IPS-NIHi11 (cell line): ENCODE data around the gene GRID1.

Experiments
- DNase-seq: peaks from one replicate; pipeline ENCODE4 v3.0.0; 2012; ENCODE audit warnings: mixed read lengths, low spot score

Gene GRID1

GRCh38 chr10:86062198-86062550 lies 304.4 kb downstream of the GRID1 start:
- DNase-seq: no peak

- no peak for DNase-seq
Observed at GRCh38 chr10:86061278-86062197, 305.1 kb downstream of the GRID1 start.

DNA sequence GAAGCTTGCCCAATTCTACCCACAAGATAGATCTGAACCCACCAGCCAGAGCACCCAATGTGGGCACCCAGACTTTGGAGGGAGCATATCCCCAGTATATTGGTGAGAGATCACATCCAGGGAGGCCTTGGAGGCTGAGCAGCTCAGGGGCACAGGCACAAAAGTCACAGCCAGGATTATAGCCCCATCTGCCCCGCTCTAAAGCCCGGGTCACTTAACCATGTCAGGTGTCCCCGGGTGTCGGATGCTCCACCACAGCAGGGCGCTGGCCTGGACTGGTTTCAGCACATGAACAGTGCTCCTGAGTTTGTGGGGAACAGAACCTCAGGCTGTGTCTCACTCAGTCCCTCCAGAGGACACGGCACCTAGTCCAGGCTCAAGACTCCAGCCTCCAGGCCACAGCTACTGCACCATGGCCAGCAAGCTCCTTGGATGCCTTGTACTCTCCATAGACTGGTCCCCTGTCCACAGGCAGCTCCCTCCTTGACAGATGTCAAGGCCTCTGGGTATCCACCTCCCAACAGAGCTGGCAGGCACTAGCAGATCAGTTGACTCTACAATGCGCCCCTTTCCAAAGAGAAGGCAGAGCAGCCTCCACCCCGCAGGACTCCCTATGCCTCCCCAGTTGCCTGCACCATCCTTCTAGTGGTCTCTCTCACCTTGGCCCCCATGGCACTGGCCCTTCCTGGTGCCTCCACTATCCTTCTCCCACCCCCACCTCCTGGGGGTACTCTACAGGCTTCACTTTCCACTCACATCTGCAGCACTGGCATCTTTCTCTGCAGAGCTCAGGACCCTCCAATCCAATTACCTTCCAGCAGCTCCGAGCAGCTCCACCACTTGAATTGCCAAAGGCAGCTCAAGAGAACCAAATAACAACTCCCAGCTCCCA lies 306.0 kb downstream of the GRID1 start:
- DNase-seq: no peak

- no peak for DNase-seq
Observed at GRCh38 chr10:86059892-86060291, 306.7 kb downstream of the GRID1 start.

GRCh38 chr10:86058964-86059363 lies 307.6 kb downstream of the GRID1 start:
- no peak for DNase-seq

DNA sequence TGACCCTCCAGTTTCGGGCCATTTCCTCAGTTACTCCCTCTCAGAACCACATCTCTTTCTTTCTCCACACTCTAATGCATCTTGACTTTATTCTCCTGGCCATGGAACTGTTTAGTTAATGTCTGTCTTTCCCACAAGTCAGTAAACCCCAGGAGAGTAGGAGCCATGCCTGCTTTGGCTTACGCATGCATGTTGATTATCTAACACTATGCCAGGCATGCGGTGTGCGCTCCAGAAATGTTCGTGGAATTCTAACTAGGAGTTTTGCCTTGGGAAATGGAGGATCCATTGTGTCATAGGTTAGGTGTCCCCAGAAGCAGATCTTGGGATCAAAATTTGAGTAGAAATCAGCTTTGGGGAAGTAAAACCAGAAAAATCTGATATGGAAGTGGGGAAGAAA lies 308.9 kb downstream of the GRID1 start:
- DNase-seq: no peak

DNA sequence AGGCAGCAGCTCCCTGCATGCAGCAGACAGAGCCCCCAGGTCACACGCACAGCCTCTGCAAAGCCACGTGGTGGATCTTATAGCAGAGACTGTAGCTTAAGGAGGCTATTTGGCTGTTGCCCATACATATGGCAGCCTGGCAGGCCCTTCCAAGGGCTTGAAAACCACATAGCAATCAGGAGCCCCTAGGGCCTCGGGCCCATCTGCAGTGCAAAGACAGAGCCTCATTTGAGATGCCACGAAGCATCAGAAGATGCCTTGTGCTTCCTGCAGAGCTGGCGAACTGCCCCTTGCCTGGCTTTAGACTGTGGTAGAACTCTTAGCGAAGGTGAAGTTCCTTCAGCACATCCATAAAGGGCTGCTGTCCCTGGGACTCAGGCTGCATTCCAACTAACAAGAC lies 309.9 kb downstream of the GRID1 start:
- DNase-seq: no peak

- DNase-seq: no peak
Observed at GRCh38 chr10:86055928-86056327, 310.7 kb downstream of the GRID1 start.

DNA sequence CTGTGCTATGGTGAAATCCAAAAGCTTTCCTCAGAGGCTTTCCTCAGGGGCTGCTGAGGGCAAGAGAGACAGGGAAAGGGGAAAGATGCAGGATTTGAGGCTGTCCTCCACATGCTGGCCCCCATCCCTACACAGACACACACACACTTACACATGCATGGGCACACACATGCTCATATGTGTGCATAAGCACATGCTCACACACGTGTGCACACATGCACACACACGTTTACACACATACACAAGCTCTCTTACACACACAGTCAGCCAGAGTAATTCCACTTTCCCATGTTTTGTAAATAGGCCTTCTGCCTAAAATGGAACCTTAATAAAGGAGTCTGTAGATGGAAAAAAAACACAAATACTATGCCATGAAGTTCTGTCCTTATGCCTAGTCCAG lies 312.9 kb downstream of the GRID1 start:
- no peak for DNase-seq

DNA sequence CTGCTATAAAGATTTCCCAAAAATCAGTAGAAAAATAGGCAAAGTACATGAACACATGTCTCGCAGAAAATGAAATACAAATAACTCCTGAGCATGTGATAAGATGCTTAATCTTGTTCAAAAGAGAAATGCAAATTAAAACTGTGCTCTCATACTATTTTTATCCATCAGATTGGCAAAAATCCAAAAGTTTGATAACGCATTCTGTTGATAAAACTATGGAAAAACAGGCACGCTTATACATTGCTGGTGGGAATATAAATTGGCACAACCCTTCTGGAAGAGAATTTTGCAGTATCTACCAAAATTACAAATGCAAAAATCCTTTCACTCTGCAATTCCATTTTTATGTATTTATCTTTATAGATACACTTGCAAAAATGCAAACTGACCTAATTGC lies 315.0 kb downstream of the GRID1 start:
- DNase-seq: no peak

GRCh38 chr10:86049442-86049841 lies 317.2 kb downstream of the GRID1 start:
- no peak for DNase-seq

DNA sequence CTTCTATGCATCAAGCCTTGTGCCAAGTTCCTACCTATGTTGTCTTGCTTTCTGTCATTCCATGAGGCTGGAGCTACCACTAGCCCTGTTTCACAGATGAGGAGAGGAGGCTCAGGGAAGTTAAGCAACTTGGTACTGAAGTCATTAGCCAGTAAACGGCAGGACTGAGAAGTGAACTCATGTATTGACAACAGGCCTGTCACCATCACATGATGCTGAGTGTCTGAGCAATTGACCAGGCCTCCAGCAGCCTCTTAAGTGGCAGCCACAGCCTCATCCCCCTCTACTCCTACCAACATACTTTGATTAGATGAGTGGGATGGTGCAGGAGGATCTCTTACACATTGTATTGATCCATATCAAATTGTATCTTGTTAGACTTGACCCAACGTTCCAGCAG lies 317.6 kb downstream of the GRID1 start:
- no peak for DNase-seq

- no peak for DNase-seq
Observed at GRCh38 chr10:86048571-86048970, 318.0 kb downstream of the GRID1 start.

- DNase-seq: no peak
Observed at GRCh38 chr10:86047588-86047987, 319.0 kb downstream of the GRID1 start.

GRCh38 chr10:86046845-86047460 lies 319.6 kb downstream of the GRID1 start:
- DNase-seq: no peak

- DNase-seq: no peak
Observed at GRCh38 chr10:86045896-86046295, 320.7 kb downstream of the GRID1 start.

DNA sequence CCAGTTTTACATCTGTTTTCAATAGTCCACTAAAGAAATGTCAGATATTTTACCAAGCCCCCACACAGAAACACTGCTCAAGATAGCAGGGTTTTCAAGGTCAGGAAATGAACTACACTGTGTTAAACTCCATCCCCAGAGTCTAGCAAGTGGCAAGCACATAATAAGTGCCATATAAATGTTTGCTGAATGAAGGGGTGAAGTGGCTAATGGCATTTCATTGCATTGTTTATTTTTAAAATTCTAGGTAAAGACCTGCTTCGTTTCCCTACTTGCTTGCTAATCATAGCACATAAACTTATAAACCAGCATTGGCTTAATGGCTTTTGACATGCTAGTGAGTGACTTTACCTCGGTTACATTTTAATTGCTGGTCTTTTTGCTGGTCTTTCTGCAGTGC lies 322.6 kb downstream of the GRID1 start:
- no peak for DNase-seq

DNA sequence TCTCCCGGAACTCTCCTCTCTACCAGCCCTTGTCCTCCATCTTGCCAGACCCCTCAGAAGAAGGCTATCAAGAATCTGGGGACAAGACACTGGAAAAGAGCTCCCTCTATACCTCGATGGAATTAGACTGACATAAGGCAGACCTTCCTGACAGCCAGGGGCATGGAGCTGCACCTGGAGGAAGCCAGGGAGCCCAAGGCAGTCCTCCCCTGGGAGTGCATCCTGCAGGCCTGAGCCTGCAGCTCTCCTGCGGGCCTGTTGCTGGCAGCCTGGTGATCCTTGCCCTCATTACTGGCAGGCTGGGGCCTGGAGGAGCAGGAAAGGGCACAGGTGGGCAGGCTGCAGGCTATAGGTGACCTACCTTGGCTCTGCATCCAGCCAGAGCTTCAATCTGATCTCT lies 323.4 kb downstream of the GRID1 start:
- no peak for DNase-seq

DNA sequence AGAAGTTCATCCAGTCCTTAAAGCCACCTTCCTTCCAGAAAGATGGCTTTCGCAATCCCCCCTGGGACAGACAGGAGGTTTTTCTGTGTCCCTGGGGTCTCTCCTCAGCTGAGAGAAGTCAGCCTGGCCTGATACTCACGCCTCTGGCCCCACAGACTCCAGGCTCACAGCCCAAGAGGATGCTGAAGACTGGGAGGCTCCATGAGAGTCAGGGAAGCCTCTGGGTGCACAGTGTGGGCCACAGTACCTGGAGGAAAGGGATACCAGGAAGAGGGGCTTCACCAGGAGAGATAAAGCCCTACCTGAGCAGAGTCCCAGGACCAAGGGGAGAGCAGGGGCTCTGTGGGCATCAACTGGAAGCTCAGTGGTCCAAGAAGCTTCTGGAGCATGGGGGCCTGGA lies 324.4 kb downstream of the GRID1 start:
- DNase-seq: no peak

GRCh38 chr10:86041116-86041515 lies 325.5 kb downstream of the GRID1 start:
- DNase-seq: no peak

DNA sequence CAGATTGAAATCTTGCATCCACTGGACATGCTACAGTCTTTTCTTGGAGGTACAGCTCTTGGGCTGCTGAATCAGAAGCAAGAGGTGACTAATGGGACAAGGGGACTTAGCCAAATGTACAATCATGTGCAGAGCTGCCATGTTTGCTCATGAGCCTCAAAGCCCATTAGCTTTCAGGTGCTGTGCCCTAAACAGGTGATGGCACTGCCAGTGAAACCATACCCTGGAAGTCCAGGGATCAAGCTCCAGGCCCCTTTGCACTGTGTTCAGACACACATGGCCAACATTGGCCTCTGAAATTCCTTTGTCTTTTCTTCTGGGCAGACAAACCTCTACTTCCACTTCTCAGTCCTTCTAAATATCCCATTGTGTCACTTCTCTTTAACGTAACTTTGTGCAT lies 328.2 kb downstream of the GRID1 start:
- no peak for DNase-seq

GRCh38 chr10:86037096-86037495 lies 329.5 kb downstream of the GRID1 start:
- DNase-seq: no peak

DNA sequence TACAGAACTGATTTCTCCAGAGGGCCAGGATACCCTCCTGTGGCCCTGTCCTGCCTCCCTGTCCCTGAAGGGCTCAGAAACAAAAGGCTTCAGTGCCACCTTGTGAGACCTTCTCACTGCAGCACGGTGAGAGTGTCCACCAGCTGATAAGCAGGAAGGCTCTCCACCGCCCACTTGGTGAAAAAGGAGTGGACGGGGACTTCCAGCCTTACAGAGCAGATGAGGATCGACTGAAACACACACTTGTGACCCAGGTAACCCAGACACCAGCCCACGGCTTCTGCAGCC lies 330.1 kb downstream of the GRID1 start:
- no peak for DNase-seq
